PFSK-1 (cell line): ENCODE measurements around the gene HTRA3.

Experiments
- POLR2AphosphoS5 ChIP-seq: IDR thresholded peaks from 2 replicates; pipeline ENCODE4 v1.6.1; 2012; ENCODE audit warnings: low read depth, mild to moderate bottlenecking, control low read depth, low read length, moderate library complexity
- TAF1 ChIP-seq: IDR thresholded peaks from 2 replicates; pipeline ENCODE4 v1.6.1; 2012; ENCODE audit warnings: low read length, control low read depth, borderline replicate concordance; ENCODE audit not compliant: insufficient read depth

- TF ChIP-seq TAF1 = no peak
- no peak for TF ChIP-seq POLR2AphosphoS5
Observed at GRCh38 chr4:8274066-8274652, 4.6 kb downstream of the HTRA3 start.
